ENCODE results near the gene TCEA2.

TCEA2 gene

GRCh38 chr20:64049060-64049877 lies 13.7 kb upstream of the TCEA2 start, which contains the start of gene SOX18:
Gene SOX18, minus strand, starts transcription at chr20:64049639. Its CDS starts 123 bp downstream, at chr20:64049516.
- DNase-seq (ENCODE audit: low spot score): peak; percentile 74

- no peak for DNase-seq (ENCODE audit: low spot score)
Measured at GRCh38 chr20:64049878-64050260, 13.1 kb upstream of the TCEA2 start.

- no peak for DNase-seq (ENCODE audit: low spot score)
Measured at GRCh38 chr20:64050261-64051032, 12.6 kb upstream of the TCEA2 start.

GRCh38 chr20:64051033-64051452 lies 12.0 kb upstream of the TCEA2 start:
- no peak for DNase-seq (ENCODE audit: low spot score)

GRCh38 chr20:64051561-64052325 lies 11.3 kb upstream of the TCEA2 start:
- no peak for DNase-seq (ENCODE audit: low spot score)

GRCh38 chr20:64052326-64052722 lies 10.7 kb upstream of the TCEA2 start:
- no peak for DNase-seq (ENCODE audit: low spot score)

GRCh38 chr20:64052987-64053840 lies 9.8 kb upstream of the TCEA2 start:
- no peak for DNase-seq (ENCODE audit: low spot score)

GRCh38 chr20:64053841-64054661 lies 8.9 kb upstream of the TCEA2 start:
- DNase-seq (ENCODE audit: low spot score): peak; percentile 73

GRCh38 chr20:64055396-64055892 lies 7.6 kb upstream of the TCEA2 start:
- no peak for DNase-seq (ENCODE audit: low spot score)

GRCh38 chr20:64055893-64056638 lies 6.9 kb upstream of the TCEA2 start:
- DNase-seq (ENCODE audit: low spot score): no peak

- no peak for DNase-seq (ENCODE audit: low spot score)
Measured at GRCh38 chr20:64056639-64056888, 6.4 kb upstream of the TCEA2 start.

- no peak for DNase-seq (ENCODE audit: low spot score)
Measured at GRCh38 chr20:64056889-64057627, 5.9 kb upstream of the TCEA2 start.

GRCh38 chr20:64057628-64058498 lies 5.1 kb upstream of the TCEA2 start:
- DNase-seq (ENCODE audit: low spot score): peak; percentile 92

- no peak for DNase-seq (ENCODE audit: low spot score)
Measured at GRCh38 chr20:64058536-64058935, 4.5 kb upstream of the TCEA2 start.

- DNase-seq (ENCODE audit: low spot score): no peak
Measured at GRCh38 chr20:64062276-64062595, 762 bp upstream of the TCEA2 start.

GRCh38 chr20:64063389-64064144 lies 569 bp downstream of the TCEA2 start:
- no peak for DNase-seq (ENCODE audit: low spot score)

- no peak for DNase-seq (ENCODE audit: low spot score)
Measured at GRCh38 chr20:64064145-64064698, 1.2 kb downstream of the TCEA2 start.
